ENCODE data around the gene SIGMAR1.

The SIGMAR1 gene

GRCh38 chr9:34610434-34611206 lies 27.0 kb downstream of the SIGMAR1 start:
- WGBS (ENCODE audit: extremely low coverage, insufficient coverage, insufficient read length) = no CpG with 5 or more reads among the region's 20 CpGs
- H2BK120ac ChIP-seq (ENCODE audit: insufficient read depth, low read length, poor library complexity) = no peak overlapping the region
- H3K9ac ChIP-seq (ENCODE audit: low read length) = no peak overlapping the region

GRCh38 chr9:34607331-34607730 lies 30.3 kb downstream of the SIGMAR1 start:
- H4K91ac ChIP-seq (ENCODE audit: low read depth, low read length) = no peak overlapping the region
- no peak overlapping the region for H3K4me2 ChIP-seq (ENCODE audit: low read length)
- peaks cover 7% of the 10 kb centered on the region for H3K79me2 ChIP-seq (ENCODE audit: control insufficient read depth, insufficient read depth, low read length, poor library complexity)
- H3K27me3 ChIP-seq (ENCODE audit: insufficient read depth, low read length) = no peaks in the 10 kb centered on the region
- H3K79me1 ChIP-seq (ENCODE audit: low read length) = peaks cover 8% of the 10 kb centered on the region
- no peaks in the 10 kb centered on the region for H3K36me3 ChIP-seq (ENCODE audit: control insufficient read depth in 1 of 2, insufficient read depth in 2 of 2, low read length in 2 of 2)
- H3K4me3 ChIP-seq (ENCODE audit: low read depth, low read length) = no peak overlapping the region
- H3K18ac ChIP-seq (ENCODE audit: low read length) = no peak overlapping the region
- H2BK5ac ChIP-seq (ENCODE audit: low read depth, low read length, poor library complexity) = no peak overlapping the region
- H4K12ac ChIP-seq (ENCODE audit: low read depth, low read length) = no peak overlapping the region
- no peak overlapping the region for H4K8ac ChIP-seq (ENCODE audit: low read depth, low read length)
- H2BK120ac ChIP-seq (ENCODE audit: insufficient read depth, low read length, poor library complexity) = no peak overlapping the region
- no peaks in the 10 kb centered on the region for H3K9me3 ChIP-seq (ENCODE audit: insufficient read depth, low read depth, low read length)
- H3K27ac ChIP-seq (ENCODE audit: low read depth, low read length) = no peak overlapping the region
- H2AK5ac ChIP-seq (ENCODE audit: low read length) = no peak overlapping the region
- H3K4me1 ChIP-seq (ENCODE audit: control insufficient read depth in 1 of 2, insufficient read depth in 2 of 2, low read length in 2 of 2) = peaks cover 6 to 7% of the 10 kb centered on the region in 2 experiments
- no peak overlapping the region for H3K14ac ChIP-seq (ENCODE audit: low read length)
- H3K9ac ChIP-seq (ENCODE audit: low read length) = no peak overlapping the region
- WGBS (ENCODE audit: extremely low coverage, insufficient coverage, insufficient read length) = no CpG with 5 or more reads among the region's 2 CpGs
- no peak for DNase-seq
- H2BK12ac ChIP-seq (ENCODE audit: low read length) = no peak overlapping the region
- H3K23ac ChIP-seq (ENCODE audit: low read length) = no peak overlapping the region
- H2AFZ ChIP-seq (ENCODE audit: insufficient read depth, low read length, poor library complexity) = no peak overlapping the region
- no peak overlapping the region for H3K4ac ChIP-seq (ENCODE audit: low read depth, low read length)

More at GRCh38 chr9:34610434-34611206, 27.0 kb downstream of the SIGMAR1 start:
- Histone ChIP-seq H2BK12ac (ENCODE audit: low read length) (no peak overlapping the region), H3K79me2 (ENCODE audit: control insufficient read depth, insufficient read depth, low read length, poor library complexity) (peaks cover 8% of the 10 kb centered on the region), H2AK5ac (ENCODE audit: low read length) (no peak overlapping the region), H4K91ac (ENCODE audit: low read depth, low read length) (no peak overlapping the region), H3K79me1 (ENCODE audit: low read length) (peaks cover 8% of the 10 kb centered on the region), H3K4me2 (ENCODE audit: low read length) (no peak overlapping the region), H3K18ac (ENCODE audit: low read length) (no peak overlapping the region), H3K4ac (ENCODE audit: low read depth, low read length) (no peak overlapping the region), H3K4me1 (ENCODE audit: control insufficient read depth in 1 of 2, insufficient read depth in 2 of 2, low read length in 2 of 2) (peaks cover 6 to 10% of the 10 kb centered on the region in 2 experiments), H3K4me3 (ENCODE audit: low read depth, low read length) (no peak overlapping the region), H2BK5ac (ENCODE audit: low read depth, low read length, poor library complexity) (no peak overlapping the region), H2AFZ (ENCODE audit: insufficient read depth, low read length, poor library complexity) (peak overlapping the region; percentile 81), H3K14ac (ENCODE audit: low read length) (no peak overlapping the region), H3K36me3 (ENCODE audit: control insufficient read depth in 1 of 2, insufficient read depth in 2 of 2, low read length in 2 of 2) (peaks cover 0 to 2% of the 10 kb centered on the region in 2 experiments), H4K8ac (ENCODE audit: low read depth, low read length) (no peak overlapping the region), H3K27me3 (ENCODE audit: insufficient read depth, low read length) (no peaks in the 10 kb centered on the region), H3K23ac (ENCODE audit: low read length) (no peak overlapping the region), H3K9me3 (ENCODE audit: insufficient read depth, low read depth, low read length) (no peaks in the 10 kb centered on the region), H4K12ac (ENCODE audit: low read depth, low read length) (no peak overlapping the region), H3K27ac (ENCODE audit: low read depth, low read length) (no peak overlapping the region)
- no peak for DNase-seq

- Histone ChIP-seq H3K4me3 (ENCODE audit: low read depth, low read length) (no peak overlapping the region), H3K36me3 (ENCODE audit: control insufficient read depth in 1 of 2, insufficient read depth in 2 of 2, low read length in 2 of 2) (no peaks in the 10 kb centered on the region), H3K79me1 (ENCODE audit: low read length) (peaks cover 5% of the 10 kb centered on the region), H2AFZ (ENCODE audit: insufficient read depth, low read length, poor library complexity) (no peak overlapping the region), H2BK12ac (ENCODE audit: low read length) (no peak overlapping the region), H3K79me2 (ENCODE audit: control insufficient read depth, insufficient read depth, low read length, poor library complexity) (peaks cover 5% of the 10 kb centered on the region), H2BK120ac (ENCODE audit: insufficient read depth, low read length, poor library complexity) (no peak overlapping the region), H2BK5ac (ENCODE audit: low read depth, low read length, poor library complexity) (no peak overlapping the region), H3K4me2 (ENCODE audit: low read length) (no peak overlapping the region), H3K18ac (ENCODE audit: low read length) (no peak overlapping the region), H3K4ac (ENCODE audit: low read depth, low read length) (no peak overlapping the region), H3K14ac (ENCODE audit: low read length) (no peak overlapping the region), H3K27me3 (ENCODE audit: insufficient read depth, low read length) (no peaks in the 10 kb centered on the region), H3K23ac (ENCODE audit: low read length) (no peak overlapping the region), H3K27ac (ENCODE audit: low read depth, low read length) (no peak overlapping the region), H3K9me3 (ENCODE audit: insufficient read depth, low read depth, low read length) (no peaks in the 10 kb centered on the region), H4K8ac (ENCODE audit: low read depth, low read length) (no peak overlapping the region), H3K4me1 (ENCODE audit: control insufficient read depth in 1 of 2, insufficient read depth in 2 of 2, low read length in 2 of 2) (peaks cover 6% of the 10 kb centered on the region in 2 experiments), H4K91ac (ENCODE audit: low read depth, low read length) (no peak overlapping the region), H3K9ac (ENCODE audit: low read length) (no peak overlapping the region), H2AK5ac (ENCODE audit: low read length) (no peak overlapping the region), H4K12ac (ENCODE audit: low read depth, low read length) (no peak overlapping the region)
- DNase-seq = no peak
- WGBS (ENCODE audit: extremely low coverage, insufficient coverage, insufficient read length) = no CpG with 5 or more reads among the region's 3 CpGs
Measured at GRCh38 chr9:34606905-34607304, 30.7 kb downstream of the SIGMAR1 start.

DNA sequence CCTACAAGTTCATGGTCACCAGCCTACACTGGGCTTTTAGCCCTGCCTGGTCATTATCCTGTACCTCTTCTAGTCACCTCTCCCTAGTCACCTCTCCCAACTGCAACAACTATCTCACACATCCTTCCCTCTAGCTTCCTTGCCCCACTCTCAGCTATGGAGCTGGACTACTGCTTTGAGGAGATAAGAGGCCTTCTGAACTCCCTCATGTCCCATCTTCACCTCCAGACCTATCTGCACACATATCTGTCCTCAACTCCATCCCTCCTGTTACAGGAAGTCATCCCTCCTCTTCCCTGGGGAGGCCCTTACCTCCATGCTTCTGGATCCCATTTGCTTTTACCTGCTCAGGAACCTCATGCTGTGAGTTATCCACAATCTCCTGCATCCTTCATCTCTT lies 31.4 kb downstream of the SIGMAR1 start:
- H2BK120ac ChIP-seq (ENCODE audit: insufficient read depth, low read length, poor library complexity) = no peak overlapping the region
- no peak overlapping the region for H3K23ac ChIP-seq (ENCODE audit: low read length)
- H3K36me3 ChIP-seq (ENCODE audit: control insufficient read depth in 1 of 2, insufficient read depth in 2 of 2, low read length in 2 of 2) = no peaks in the 10 kb centered on the region
- no peaks in the 10 kb centered on the region for H3K79me2 ChIP-seq (ENCODE audit: control insufficient read depth, insufficient read depth, low read length, poor library complexity)
- H4K8ac ChIP-seq (ENCODE audit: low read depth, low read length) = no peak overlapping the region
- H2AK5ac ChIP-seq (ENCODE audit: low read length) = no peak overlapping the region
- H3K4me2 ChIP-seq (ENCODE audit: low read length) = no peak overlapping the region
- no peak overlapping the region for H2BK5ac ChIP-seq (ENCODE audit: low read depth, low read length, poor library complexity)
- H3K79me1 ChIP-seq (ENCODE audit: low read length) = no peaks in the 10 kb centered on the region
- DNase-seq = no peak
- H2BK12ac ChIP-seq (ENCODE audit: low read length) = no peak overlapping the region
- no peak overlapping the region for H2AFZ ChIP-seq (ENCODE audit: insufficient read depth, low read length, poor library complexity)
- H3K4me3 ChIP-seq (ENCODE audit: low read depth, low read length) = no peak overlapping the region
- no peak overlapping the region for H3K18ac ChIP-seq (ENCODE audit: low read length)
- H4K91ac ChIP-seq (ENCODE audit: low read depth, low read length) = no peak overlapping the region
- no peak overlapping the region for H3K4ac ChIP-seq (ENCODE audit: low read depth, low read length)
- H3K27me3 ChIP-seq (ENCODE audit: insufficient read depth, low read length) = no peaks in the 10 kb centered on the region
- no peaks in the 10 kb centered on the region for H3K9me3 ChIP-seq (ENCODE audit: insufficient read depth, low read depth, low read length)
- no peak overlapping the region for H3K14ac ChIP-seq (ENCODE audit: low read length)
- no peak overlapping the region for H3K27ac ChIP-seq (ENCODE audit: low read depth, low read length)
- H4K12ac ChIP-seq (ENCODE audit: low read depth, low read length) = no peak overlapping the region
- H3K9ac ChIP-seq (ENCODE audit: low read length) = no peak overlapping the region
- H3K4me1 ChIP-seq (ENCODE audit: control insufficient read depth in 1 of 2, insufficient read depth in 2 of 2, low read length in 2 of 2) = peaks cover 1% of the 10 kb centered on the region in 2 experiments

All from trophoblast cell (in vitro differentiated cells and primary cell).